Subcutaneous abdominal adipose tissue (tissue), 5 donors: ENCODE results near the gene CCDC195.

Experiments
- H3K27ac ChIP-seq: one replicate; pipeline ENCODE4 v1.7.0; 2013; ENCODE audit warnings: low read depth, mild to moderate bottlenecking, inconsistent platforms, low read length, moderate library complexity
- H3K27me3 ChIP-seq, 5 donors: one replicate each; pipeline ENCODE4 v1.7.0; 2013; ENCODE audit warnings: low read length in 5 of 5, inconsistent platforms in 1 of 5; ENCODE audit not compliant: control insufficient read depth in 5 of 5, insufficient read depth in 4 of 5
- H3K36me3 ChIP-seq, 5 donors: one replicate each; pipeline ENCODE4 v1.7.0; 2013; ENCODE audit warnings: low read length in 5 of 5; ENCODE audit not compliant: control insufficient read depth in 5 of 5, insufficient read depth in 5 of 5
- H3K4me1 ChIP-seq, 5 donors: one replicate each; pipeline ENCODE4 v1.7.0; 2013; ENCODE audit warnings: low read length in 5 of 5, mild to moderate bottlenecking in 3 of 5, moderate library complexity in 1 of 5; ENCODE audit not compliant: control insufficient read depth in 5 of 5, insufficient read depth in 5 of 5
- H3K4me3 ChIP-seq, 5 donors: one replicate each; pipeline ENCODE4 v1.7.0; 2013; ENCODE audit warnings: low read length in 5 of 5, low read depth in 1 of 5
- H3K9ac ChIP-seq, 5 donors: one replicate each; pipeline ENCODE4 v1.7.0; 2013; ENCODE audit warnings: low read length in 5 of 5, mild to moderate bottlenecking in 4 of 5, moderate library complexity in 3 of 5
- H3K9me3 ChIP-seq, 5 donors: one replicate each; pipeline ENCODE4 v1.7.0; 2013; ENCODE audit warnings: low read length in 5 of 5; ENCODE audit not compliant: control insufficient read depth in 5 of 5
- donor health status: healthy.
- donor health status: healthy.
- donor health status: healthy.
- donor health status: healthy.
- donor health status: healthy.

Gene CCDC195

DNA sequence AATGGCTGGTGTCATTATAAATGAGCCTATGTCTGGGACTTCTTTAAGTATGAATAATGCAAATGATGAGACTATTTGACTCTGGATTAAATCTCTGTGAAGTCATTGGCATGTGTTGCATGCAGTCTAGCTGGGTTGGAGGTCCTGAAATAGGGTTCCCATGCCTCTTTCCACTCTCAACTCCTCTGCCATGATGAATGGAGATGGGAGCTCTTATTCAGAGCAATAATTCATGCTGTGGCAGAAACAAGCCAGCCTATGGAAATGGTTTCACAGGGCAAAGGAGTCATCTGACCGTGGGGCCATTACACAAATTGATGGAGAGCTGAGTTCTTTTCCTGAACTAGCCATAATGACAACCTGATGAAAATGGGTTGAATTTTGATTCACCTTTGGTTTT is 15.5 kb upstream of the CCDC195 start:
- no peaks in the 10 kb centered on the region for H3K4me1 ChIP-seq
- H3K27ac ChIP-seq, result no peak overlapping the region
- no peak overlapping the region for H3K9ac ChIP-seq
- H3K4me3 ChIP-seq, result no peak overlapping the region
- H3K27me3 ChIP-seq, result no peaks in the 10 kb centered on the region
- peaks cover 4 to 18% (median 14%) of the 10 kb centered on the region in 5 donors for H3K9me3 ChIP-seq
- H3K36me3 ChIP-seq, result no peaks in the 10 kb centered on the region

DNA sequence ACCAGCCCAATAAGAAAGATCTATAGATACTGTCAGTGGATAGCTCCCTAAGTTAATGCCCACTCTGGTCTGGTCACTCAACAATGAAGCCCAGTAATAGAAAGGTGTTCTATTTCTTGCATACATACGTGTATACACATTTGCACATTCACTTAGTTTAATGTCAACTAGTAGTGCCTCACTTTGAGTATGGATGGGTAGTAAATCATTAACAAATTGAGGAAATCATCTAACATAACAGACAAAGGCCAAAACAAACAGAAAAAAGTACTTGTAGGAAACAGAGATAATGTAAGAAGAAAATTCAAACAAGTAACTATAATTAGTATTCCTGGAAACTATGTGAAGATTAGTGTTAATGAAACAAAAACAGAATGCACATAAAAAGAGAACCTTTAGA is 13.3 kb upstream of the CCDC195 start:
- no peak overlapping the region for H3K27ac ChIP-seq
- no peaks in the 10 kb centered on the region for H3K27me3 ChIP-seq
- no peak overlapping the region for H3K4me3 ChIP-seq
- no peak overlapping the region for H3K9ac ChIP-seq
- H3K36me3 ChIP-seq, result no peaks in the 10 kb centered on the region
- H3K9me3 ChIP-seq, result peaks cover 4 to 11% (median 9%) of the 10 kb centered on the region in 5 donors
- no peaks in the 10 kb centered on the region for H3K4me1 ChIP-seq

GRCh38 chr2:224724331-224724730 is 8.2 kb upstream of the CCDC195 start:
- no peak overlapping the region for H3K4me3 ChIP-seq
- H3K27me3 ChIP-seq, result no peaks in the 10 kb centered on the region
- H3K9ac ChIP-seq, result no peak overlapping the region
- no peak overlapping the region for H3K27ac ChIP-seq
- H3K9me3 ChIP-seq, result peaks cover 4 to 9% (median 9%) of the 10 kb centered on the region in 5 donors
- H3K36me3 ChIP-seq, result no peaks in the 10 kb centered on the region
- H3K4me1 ChIP-seq, result no peaks in the 10 kb centered on the region

DNA sequence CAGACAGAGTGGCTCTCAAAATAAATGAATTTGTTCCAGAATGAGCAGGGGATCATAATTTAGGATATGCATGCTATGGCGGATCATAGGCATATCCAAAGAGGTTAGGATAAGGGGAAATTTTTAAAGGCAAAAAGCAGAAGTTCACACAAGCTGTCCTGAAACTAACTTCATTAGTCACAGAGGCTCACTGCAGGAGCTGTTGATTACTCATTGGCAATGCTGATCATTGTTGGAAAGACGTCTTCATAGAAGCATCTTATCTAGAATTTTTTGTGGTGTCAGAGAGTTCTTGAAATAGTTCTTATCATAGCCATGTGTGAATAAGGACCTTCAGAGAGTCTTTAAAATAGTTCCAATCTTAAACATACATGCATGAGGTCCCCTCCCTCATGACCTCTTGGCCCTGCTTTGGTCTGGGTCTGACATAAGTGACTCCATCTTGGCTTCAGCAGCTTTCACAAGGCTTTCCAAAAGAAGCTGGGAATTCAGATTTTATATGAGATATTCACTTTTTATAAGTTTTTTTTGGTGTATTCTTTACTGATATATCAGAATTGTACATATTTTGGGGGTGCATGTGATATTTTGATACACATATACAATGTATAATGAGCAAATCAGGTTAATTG is 7.5 kb upstream of the CCDC195 start:
- Histone ChIP-seq H3K4me3 (no peak overlapping the region), H3K36me3 (no peaks in the 10 kb centered on the region), H3K4me1 (no peaks in the 10 kb centered on the region), H3K27me3 (no peaks in the 10 kb centered on the region), H3K9ac (no peak overlapping the region), H3K9me3 (peaks cover 2 to 8% (median 5%) of the 10 kb centered on the region in 5 donors), H3K27ac (no peak overlapping the region)

DNA sequence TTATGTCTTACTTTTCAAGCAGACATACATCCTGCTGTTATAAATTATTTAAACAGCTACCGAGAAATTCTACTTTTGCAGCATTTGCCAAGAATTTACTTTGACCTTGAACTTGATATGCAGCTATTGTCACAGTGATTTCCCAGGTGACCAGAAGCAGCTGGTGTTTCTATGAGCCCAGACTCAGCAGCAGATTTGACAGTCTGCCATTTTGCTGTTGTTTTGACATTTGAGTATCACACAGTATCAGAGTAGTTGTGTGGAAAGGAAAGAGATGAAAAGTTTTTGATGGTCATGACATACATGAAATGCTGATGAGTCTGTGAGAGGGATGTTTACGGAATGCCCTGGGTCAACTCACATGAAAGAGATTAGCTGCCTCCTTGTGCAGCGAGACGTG is 6.6 kb upstream of the CCDC195 start:
- H3K9me3 ChIP-seq, result peaks cover 0 to 5% (median 0%) of the 10 kb centered on the region in 5 donors
- H3K27me3 ChIP-seq, result no peaks in the 10 kb centered on the region
- H3K36me3 ChIP-seq, result no peaks in the 10 kb centered on the region
- no peak overlapping the region for H3K27ac ChIP-seq
- H3K4me3 ChIP-seq, result no peak overlapping the region
- no peak overlapping the region for H3K9ac ChIP-seq
- H3K4me1 ChIP-seq, result no peaks in the 10 kb centered on the region

- H3K9ac ChIP-seq, result no peak overlapping the region
- H3K27ac ChIP-seq, result no peak overlapping the region
- H3K36me3 ChIP-seq, result no peaks in the 10 kb centered on the region
- no peaks in the 10 kb centered on the region for H3K27me3 ChIP-seq
- H3K4me1 ChIP-seq, result no peaks in the 10 kb centered on the region
- H3K9me3 ChIP-seq, result peaks cover 0 to 5% (median 0%) of the 10 kb centered on the region in 5 donors
- no peak overlapping the region for H3K4me3 ChIP-seq
Measured at GRCh38 chr2:224722250-224722649, 6.1 kb upstream of the CCDC195 start.

GRCh38 chr2:224716921-224717320 is 756 bp upstream of the CCDC195 start:
- Histone ChIP-seq H3K36me3 (no peaks in the 10 kb centered on the region), H3K4me1 (no peaks in the 10 kb centered on the region), H3K9ac (no peak overlapping the region), H3K27ac (no peak overlapping the region), H3K4me3 (no peak overlapping the region), H3K27me3 (no peaks in the 10 kb centered on the region), H3K9me3 (peaks cover 0 to 5% (median 0%) of the 10 kb centered on the region in 5 donors)

DNA sequence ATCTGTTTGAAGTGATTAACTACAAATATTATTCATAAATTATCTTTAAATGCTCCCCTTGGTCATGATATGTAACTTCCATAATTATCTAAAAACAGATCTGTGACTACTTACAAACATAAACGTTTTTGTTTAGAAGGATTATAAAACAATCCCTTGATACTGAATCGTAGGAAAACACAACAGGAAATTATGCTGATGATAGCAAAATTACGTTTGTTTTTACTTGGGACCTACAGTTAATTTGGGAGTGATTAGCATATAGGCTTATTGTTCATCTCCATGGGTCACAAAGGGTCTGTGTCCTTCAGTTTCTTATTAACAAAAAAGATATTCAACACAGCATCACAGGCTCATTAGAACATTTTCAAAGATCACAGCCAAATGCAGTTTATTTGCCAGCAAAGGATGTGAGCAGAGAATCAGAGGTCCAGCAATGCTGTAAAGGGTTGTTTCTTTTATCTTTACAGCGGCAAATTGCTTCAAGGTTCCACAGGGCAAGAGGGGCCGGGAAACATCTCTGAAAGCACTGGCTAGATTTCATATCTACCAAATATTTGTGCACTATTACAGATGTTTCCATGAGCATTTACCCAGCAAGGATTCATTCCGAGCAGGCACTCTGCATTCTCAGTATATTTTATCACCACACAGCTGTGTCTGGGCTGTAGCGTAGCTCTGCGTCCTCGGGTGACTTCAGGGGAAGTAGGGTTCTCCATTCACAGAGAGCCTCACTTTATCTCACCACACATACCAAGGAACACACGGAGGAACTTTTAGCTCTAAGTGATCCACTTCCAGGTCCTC is 4.1 kb downstream of the CCDC195 start:
- H3K27me3 ChIP-seq, result no peaks in the 10 kb centered on the region
- H3K27ac ChIP-seq, result no peak overlapping the region
- no peak overlapping the region for H3K4me3 ChIP-seq
- no peaks in the 10 kb centered on the region for H3K36me3 ChIP-seq
- H3K9me3 ChIP-seq, result peaks cover 0 to 5% (median 0%) of the 10 kb centered on the region in 5 donors
- no peak overlapping the region for H3K9ac ChIP-seq
- H3K4me1 ChIP-seq, result no peaks in the 10 kb centered on the region

DNA sequence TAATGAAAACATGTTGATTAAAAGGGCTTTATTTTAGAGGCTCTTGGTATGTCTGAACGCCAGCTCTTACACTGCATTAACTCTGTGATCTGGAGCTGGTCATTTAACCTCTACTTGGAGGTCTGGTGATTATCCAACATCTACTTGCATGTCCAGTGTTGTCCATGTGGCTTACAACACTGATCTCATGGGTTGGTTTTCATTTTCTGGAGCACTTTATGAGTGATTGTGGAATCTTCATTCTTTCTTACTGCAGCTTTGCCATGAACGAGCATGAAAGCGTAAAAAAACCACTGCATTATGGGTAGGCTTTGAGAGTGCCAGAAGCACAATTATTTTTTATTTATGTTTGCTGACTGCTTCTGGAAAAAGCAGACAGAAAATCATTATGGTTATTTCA is 4.8 kb downstream of the CCDC195 start:
- Histone ChIP-seq H3K27me3 (no peaks in the 10 kb centered on the region), H3K9me3 (peaks cover 0 to 5% (median 0%) of the 10 kb centered on the region in 5 donors), H3K27ac (no peak overlapping the region), H3K36me3 (no peaks in the 10 kb centered on the region), H3K9ac (no peak overlapping the region), H3K4me1 (no peaks in the 10 kb centered on the region), H3K4me3 (no peak overlapping the region)

- H3K4me3 ChIP-seq, result no peak overlapping the region
- H3K27me3 ChIP-seq, result no peaks in the 10 kb centered on the region
- no peak overlapping the region for H3K27ac ChIP-seq
- no peaks in the 10 kb centered on the region for H3K36me3 ChIP-seq
- H3K4me1 ChIP-seq, result no peaks in the 10 kb centered on the region
- H3K9me3 ChIP-seq, result peaks cover 0 to 4% (median 0%) of the 10 kb centered on the region in 5 donors
- H3K9ac ChIP-seq, result no peak overlapping the region
Measured at GRCh38 chr2:224709301-224709700, 6.9 kb downstream of the CCDC195 start.
